T-helper 9 cell (primary cell): ENCODE results near the gene REEP2.
"Not testable (repeated sequence)": the region's sequence is repeated elsewhere in the genome, so short reads cannot be mapped to it uniquely, and the experiment has no call there.

Source experiments
- DNase-seq: peaks from one replicate; pipeline ENCODE4 v3.0.0-alpha.2; 2020

The REEP2 gene

DNA sequence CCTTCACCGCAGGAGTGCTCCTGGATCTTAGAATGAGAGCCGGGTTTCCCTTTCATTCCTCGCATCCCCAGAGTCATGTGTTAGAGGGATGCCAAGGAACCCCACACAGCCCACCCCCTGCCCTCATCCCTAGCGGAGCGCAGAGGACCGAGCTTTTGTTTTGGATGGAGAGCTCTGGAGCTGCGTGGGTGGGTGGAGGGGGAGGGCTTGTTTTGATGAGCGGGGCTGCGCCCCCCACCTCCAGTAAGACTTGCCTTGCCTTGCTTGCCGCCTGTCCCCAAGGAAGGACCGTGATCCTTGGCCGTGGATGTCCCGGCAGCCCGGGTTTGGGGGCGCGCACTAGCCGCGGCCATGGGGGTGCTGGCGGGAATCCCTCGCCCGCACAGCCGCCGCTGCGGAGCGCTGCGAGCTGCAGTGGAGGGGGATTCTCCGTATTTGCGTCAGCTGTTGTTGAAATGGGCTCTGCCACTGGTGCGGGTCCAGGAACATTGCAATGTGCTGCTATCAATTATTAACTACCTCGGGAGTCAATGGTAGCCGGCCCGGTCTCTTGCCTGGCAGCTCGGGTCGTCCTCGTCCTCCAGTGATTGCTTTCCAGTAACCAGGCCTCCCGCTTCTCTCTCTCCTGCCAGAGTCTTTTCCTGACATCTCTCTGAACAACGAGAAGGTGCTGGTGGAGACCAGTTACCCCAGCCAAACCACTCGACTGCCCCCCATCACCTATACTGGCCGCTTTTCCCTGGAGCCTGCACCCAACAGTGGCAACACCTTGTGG, 27.5 kb downstream of the REEP2 start:
- DNase-seq = no peak

DNA sequence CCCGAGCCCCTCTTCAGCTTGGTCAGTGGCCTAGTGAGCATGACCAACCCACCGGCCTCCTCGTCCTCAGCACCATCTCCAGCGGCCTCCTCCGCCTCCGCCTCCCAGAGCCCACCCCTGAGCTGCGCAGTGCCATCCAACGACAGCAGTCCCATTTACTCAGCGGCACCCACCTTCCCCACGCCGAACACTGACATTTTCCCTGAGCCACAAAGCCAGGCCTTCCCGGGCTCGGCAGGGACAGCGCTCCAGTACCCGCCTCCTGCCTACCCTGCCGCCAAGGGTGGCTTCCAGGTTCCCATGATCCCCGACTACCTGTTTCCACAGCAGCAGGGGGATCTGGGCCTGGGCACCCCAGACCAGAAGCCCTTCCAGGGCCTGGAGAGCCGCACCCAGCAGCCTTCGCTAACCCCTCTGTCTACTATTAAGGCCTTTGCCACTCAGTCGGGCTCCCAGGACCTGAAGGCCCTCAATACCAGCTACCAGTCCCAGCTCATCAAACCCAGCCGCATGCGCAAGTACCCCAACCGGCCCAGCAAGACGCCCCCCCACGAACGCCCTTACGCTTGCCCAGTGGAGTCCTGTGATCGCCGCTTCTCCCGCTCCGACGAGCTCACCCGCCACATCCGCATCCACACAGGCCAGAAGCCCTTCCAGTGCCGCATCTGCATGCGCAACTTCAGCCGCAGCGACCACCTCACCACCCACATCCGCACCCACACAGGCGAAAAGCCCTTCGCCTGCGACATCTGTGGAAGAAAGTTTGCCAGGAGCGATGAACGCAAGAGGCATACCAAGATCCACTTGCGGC, 28.2 kb downstream of the REEP2 start:
- no peak for DNase-seq

DNA sequence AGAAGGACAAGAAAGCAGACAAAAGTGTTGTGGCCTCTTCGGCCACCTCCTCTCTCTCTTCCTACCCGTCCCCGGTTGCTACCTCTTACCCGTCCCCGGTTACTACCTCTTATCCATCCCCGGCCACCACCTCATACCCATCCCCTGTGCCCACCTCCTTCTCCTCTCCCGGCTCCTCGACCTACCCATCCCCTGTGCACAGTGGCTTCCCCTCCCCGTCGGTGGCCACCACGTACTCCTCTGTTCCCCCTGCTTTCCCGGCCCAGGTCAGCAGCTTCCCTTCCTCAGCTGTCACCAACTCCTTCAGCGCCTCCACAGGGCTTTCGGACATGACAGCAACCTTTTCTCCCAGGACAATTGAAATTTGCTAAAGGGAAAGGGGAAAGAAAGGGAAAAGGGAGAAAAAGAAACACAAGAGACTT, 28.9 kb downstream of the REEP2 start:
- DNase-seq = no peak

DNA sequence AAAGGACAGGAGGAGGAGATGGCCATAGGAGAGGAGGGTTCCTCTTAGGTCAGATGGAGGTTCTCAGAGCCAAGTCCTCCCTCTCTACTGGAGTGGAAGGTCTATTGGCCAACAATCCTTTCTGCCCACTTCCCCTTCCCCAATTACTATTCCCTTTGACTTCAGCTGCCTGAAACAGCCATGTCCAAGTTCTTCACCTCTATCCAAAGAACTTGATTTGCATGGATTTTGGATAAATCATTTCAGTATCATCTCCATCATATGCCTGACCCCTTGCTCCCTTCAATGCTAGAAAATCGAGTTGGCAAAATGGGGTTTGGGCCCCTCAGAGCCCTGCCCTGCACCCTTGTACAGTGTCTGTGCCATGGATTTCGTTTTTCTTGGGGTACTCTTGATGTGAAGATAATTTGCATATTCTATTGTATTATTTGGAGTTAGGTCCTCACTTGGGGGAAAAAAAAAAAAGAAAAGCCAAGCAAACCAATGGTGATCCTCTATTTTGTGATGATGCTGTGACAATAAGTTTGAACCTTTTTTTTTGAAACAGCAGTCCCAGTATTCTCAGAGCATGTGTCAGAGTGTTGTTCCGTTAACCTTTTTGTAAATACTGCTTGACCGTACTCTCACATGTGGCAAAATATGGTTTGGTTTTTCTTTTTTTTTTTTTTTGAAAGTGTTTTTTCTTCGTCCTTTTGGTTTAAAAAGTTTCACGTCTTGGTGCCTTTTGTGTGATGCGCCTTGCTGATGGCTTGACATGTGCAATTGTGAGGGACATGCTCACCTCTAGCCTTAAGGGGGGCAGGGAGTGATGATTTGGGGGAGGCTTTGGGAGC, 29.5 kb downstream of the REEP2 start:
- DNase-seq = no peak

GRCh38 chr5:138468966-138469539, 30.2 kb downstream of the REEP2 start:
- no peak for DNase-seq

DNA sequence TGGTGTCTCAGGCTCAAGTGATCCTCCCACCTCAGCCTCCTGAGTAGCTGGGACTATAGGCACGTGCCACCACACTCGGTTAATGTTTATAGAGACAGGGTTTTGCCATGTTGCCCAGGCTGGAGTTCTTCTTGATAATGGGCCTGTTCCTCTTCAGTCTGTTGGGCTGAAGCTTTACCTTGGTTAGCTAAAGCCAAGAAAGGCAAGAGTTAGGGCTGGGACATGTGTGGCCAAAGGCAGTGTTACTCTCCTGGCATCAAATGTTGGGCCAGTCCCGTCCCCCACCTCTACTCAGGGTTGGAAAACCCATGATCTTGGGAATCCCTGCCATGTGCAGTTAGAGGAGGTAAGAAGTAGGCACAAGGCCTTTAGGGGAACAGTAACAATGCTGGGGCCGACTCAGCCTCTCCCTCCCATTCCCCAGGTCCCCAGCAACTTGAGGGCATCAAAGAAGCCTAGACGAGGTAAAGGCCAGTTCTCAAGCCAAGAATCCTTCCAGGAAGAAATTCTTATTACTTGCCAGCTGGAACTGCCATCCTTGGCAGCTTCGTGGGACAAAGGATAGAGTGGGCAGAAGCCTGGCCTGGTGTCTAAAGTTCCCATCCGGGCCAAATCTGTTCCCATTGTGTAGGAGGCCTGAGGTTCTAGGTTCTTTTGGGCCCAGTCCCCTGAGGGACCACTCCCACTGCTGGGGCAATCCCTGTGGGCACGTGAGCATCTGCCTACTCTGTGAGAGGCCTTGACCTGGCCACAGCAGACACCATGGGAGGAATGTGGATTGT, 30.9 kb downstream of the REEP2 start:
- DNase-seq = no peak

DNA sequence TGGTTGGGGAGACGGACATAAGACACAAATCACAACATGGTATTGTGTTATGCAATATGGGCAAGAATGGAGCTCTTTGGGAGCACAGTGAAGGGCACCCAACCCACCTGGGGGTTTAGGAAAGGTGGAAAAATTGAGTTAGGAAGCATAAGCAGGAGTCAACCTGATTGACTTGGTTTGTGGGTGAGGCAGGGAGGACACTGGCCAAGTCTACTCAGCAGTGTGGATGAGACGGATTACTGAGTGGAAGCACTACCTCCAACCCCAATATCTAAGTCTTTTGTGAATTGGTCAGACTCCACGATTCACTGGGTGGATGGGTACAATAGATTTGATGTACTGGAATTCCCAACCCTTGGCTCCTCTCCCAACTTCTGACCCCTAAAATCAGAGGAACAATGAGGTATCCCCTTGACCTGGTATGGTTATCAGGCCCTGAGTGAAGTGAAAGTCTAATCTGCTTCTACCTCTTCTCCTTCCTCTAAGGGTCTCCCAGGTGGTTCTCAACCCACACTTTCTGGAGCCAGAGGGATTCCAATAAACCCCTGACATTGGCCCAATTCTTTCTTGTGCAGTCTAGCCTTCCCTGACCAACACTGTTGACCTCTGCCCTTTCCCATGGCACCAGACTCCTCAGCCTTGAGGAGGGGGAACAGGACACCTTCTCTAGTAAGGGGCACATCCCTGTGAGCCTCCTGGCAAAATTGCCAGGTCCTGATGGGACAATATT, 31.6 kb downstream of the REEP2 start:
- no peak for DNase-seq

- no peak for DNase-seq
Observed at GRCh38 chr5:138471052-138471361, 32.1 kb downstream of the REEP2 start.

DNA sequence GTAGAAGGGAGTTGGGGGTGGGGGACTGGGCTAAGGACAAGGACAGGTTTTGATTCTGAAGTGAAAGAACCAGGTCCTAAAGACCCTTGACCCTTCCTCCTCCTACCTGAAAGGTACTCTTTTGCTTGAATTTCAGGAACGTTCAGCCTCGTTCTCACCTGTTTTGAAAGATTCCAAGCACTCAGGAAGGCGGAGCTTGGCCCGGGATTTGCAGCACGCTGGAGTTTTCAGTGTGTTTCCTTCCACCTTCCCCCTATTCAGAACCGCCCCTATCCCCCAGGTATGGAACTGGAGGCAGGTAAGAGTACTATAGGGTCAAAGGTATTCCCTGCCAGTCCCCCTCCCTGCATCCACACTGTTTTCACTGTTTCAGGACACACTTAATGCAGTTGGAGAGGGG, 33.5 kb downstream of the REEP2 start:
- DNase-seq = no peak

DNA sequence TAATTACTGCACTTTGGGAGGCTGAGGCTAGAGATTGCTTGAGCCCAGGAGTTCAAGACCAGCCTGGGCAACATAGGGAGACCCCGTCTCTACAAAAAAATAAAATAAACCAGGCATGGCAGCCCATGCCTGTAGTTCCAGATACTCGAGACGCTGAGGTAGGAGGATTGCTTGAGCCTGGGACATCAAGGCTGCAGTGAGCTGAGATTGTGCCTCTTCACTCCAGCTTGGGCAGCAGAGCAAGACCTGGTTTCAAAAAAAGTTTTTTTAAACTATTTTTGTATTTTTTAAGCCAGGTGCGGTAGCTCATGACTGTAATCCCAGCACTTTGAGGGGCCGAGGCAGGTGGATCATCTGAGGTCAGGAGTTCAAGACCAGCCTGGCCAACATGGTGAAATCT, 34.3 kb downstream of the REEP2 start:
- not testable (repeated sequence) for DNase-seq

- no peak for DNase-seq
Observed at GRCh38 chr5:138476918-138477317, 38.1 kb downstream of the REEP2 start.

- no peak for DNase-seq
Observed at GRCh38 chr5:138482638-138483037, 43.8 kb downstream of the REEP2 start.

DNA sequence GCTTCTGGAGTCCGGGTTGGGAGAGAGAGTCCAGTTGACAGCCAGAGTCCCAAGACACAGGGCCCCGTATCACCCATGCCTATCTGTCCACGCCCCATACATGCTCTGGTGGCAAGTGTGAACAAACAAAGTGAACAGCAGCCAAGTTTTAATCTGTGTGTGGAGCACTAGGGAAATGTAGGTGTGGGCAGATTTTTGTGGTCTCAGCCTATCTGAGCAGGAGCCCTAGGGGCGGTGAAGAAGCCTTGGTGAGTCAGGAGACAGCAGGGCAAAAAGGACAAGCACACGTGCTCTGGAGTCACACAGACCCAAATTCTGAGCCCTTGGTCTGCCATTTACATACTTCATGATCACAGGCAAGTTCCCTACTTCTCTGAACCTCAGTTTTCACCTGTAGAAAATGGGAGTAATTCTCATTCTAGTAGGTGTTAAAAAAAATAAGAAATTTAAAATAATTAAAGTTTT, 49.7 kb downstream of the REEP2 start:
- no peak for DNase-seq

GRCh38 chr5:138489683-138490061, 50.8 kb downstream of the REEP2 start:
- DNase-seq = no peak

DNA sequence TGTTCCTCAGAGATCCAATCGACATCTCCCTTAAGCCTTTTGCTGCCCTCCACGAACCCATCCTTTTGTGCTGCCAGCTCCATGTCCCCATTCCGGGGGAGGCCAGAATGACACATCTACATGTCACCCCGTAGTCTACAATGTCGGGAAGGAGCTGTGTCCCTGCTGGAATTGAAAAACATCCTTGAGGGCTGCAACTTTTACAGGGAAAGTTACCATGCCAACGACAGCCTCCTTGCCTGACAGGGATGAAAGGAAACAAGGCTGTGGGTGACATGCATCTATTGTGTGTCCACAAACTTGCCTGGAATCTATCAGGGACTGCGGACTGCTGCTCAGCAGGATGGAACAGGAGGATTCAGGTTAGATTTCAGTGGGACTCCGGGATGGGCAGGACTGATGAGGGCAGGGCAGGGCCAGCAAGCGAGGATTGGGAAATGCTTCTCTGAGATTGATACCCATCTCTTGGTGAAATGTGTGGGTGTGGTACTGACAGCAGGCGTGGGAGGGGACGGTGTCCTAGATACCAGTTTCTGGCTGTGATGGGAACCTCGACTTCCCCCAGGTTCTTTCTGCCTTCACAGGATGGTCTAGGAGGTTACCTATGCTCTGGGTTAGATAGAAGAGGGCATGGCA, 51.9 kb downstream of the REEP2 start:
- no peak for DNase-seq

DNA sequence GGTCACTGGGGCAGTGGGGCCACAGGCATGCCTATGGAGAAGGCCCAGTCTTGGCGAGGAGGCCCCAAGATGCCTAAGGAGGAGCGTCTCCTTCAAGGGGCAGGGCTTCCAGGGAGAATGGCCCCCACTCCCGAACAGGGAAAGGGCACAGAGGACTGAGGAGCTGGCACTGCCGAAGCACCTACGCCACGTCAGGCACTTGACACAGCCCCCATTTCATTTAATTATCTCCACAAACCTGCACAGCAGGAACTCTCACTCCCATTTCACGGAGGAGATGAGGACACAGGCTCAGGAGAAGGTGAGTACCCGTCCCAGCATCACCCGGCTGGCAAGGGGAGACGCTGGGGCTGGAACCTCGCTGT, 52.4 kb downstream of the REEP2 start:
- DNase-seq = no peak

- peak; percentile 83 for DNase-seq
Observed at GRCh38 chr5:138491669-138492559, 53.1 kb downstream of the REEP2 start.

DNA sequence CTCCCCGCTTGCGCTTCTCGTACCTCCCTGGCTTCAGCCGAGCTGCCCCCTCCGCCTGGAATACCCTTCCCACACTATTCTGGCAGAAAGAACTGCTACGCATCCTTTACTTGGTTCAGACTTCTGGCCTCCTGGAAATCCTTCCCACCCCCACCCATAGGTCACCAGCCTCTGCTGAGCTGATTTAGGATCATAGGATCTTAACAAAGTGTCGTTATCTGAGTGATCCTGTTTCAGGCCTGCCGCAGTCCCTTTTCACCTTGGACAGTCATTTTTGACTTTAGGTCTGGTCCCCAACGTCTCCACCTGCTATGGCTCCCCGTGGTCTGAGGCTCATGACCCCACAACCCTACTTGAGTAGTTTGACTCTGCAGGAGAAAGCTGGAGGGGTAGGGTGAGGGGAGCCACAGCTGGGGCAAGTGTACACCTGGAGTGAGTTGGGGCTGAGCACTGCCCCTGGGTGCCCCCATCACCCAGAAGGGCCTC, 53.7 kb downstream of the REEP2 start:
- no peak for DNase-seq

GRCh38 chr5:138495351-138495750, 56.5 kb downstream of the REEP2 start:
- DNase-seq = no peak
